GM12878 (cell line): ENCODE data around the gene CMSS1. TPM values are rescaled to one million over a fixed set of nuclear protein-coding genes. Genes with fewer than 3 reads are reported as not detected.

Experiments used
- ATAC-seq: fragments of 200-7000 bp; cut with Tn5 transposase; 3 replicates; pipeline ENCODE4 v1.9.1; 2020; ENCODE audit warnings: mild to moderate bottlenecking, moderate library complexity
- BruUV-seq: library from RNA; stranded (reverse); fragments of 400-500 nt; replicated peaks from 2 replicates; lab custom pipeline; 2021; lab: Mats Ljungman, UMichigan
- CTCF ChIA-PET: fragments of 300-600 bp; sonication (Branson Sonifier 250); formaldehyde crosslinking; extraction: SDS; loops from one replicate; lab custom pipeline; 2021; ENCODE audit warnings: inconsistent platforms; lab: Yijun Ruan, JAX
- POLR2A ChIA-PET: fragments of 350-600 bp; formaldehyde crosslinking; extraction: SDS; loops from one replicate; lab custom pipeline; 2021; ENCODE audit warnings: inconsistent platforms; lab: Charles Lee
- RAD21 ChIA-PET: fragments of 300-600 bp; sonication (Branson Sonifier 250); formaldehyde crosslinking; loops from one replicate; lab custom pipeline; 2023; ENCODE audit warnings: antibody characterized with exemption; ENCODE audit not compliant: unreplicated experiment; lab: Charles Lee
- SMC1A ChIA-PET: fragments of 300-600 bp; sonication (Branson Sonifier 250); formaldehyde crosslinking; loops from one replicate; lab custom pipeline; 2023; ENCODE audit not compliant: unreplicated experiment, uncharacterized antibody; lab: Charles Lee
- DNase-seq: peaks from one replicate; pipeline ENCODE4 v3.0.0-alpha.2; 2011; ENCODE audit warnings: low read depth, low spot score
- FAIRE-seq: peaks from 3 replicates; lab custom pipeline; 2011; peaks lifted over from hg19 to GRCh38; lab: Jason Lieb, UNC
- H2AFZ ChIP-seq: 2 replicates; pipeline ENCODE4 v1.6.0; 2011; ENCODE audit warnings: low read depth, low read length, control low read depth; ENCODE audit not compliant: control insufficient read depth
- H3K27ac ChIP-seq: 2 replicates; pipeline ENCODE4 v1.5.1; 2011; ENCODE audit warnings: control low read depth; ENCODE audit not compliant: control insufficient read depth, insufficient read depth
- H3K27me3 ChIP-seq, 2 experiments: replicated peaks in 1 of 2; 2 replicates each; pipeline versions ENCODE4 v1.6.0 to v1.6.1; 2011; ENCODE audit warnings: low read length in 1 of 2; ENCODE audit not compliant: control insufficient read depth in 2 of 2, insufficient read depth in 2 of 2
- H3K36me3 ChIP-seq, 2 experiments: 2 replicates each; pipeline ENCODE4 v1.5.1; 2011; ENCODE audit warnings: low read length in 1 of 2; ENCODE audit not compliant: control insufficient read depth in 2 of 2, insufficient read depth in 2 of 2
- H3K4me1 ChIP-seq: 2 replicates; pipeline ENCODE4 v1.6.1; 2011; ENCODE audit warnings: mild to moderate bottlenecking, low read length, moderate library complexity, mixed read lengths; ENCODE audit not compliant: control insufficient read depth, insufficient read depth
- H3K4me2 ChIP-seq: 2 replicates; pipeline ENCODE4 v1.6.0; 2011; ENCODE audit warnings: control low read depth; ENCODE audit not compliant: control insufficient read depth, insufficient read depth
- H3K4me3 ChIP-seq: fragments of 200-600 bp; sonication (generic); 2 replicates; pipeline ENCODE4 v1.5.1; 2016
- H3K79me2 ChIP-seq: 2 replicates; pipeline ENCODE4 v1.6.0; 2011; ENCODE audit warnings: low read length; ENCODE audit not compliant: control insufficient read depth, insufficient read depth
- H3K9ac ChIP-seq: 2 replicates; pipeline ENCODE4 v1.8.0; 2011; ENCODE audit warnings: low read length, control low read depth, mixed read lengths; ENCODE audit not compliant: control insufficient read depth, insufficient read depth
- H3K9me3 ChIP-seq: replicated peaks from 3 replicates; pipeline ENCODE4 v1.5.1; 2011; ENCODE audit warnings: mild to moderate bottlenecking, low read length; ENCODE audit not compliant: control insufficient read depth, insufficient read depth
- H4K20me1 ChIP-seq: 2 replicates; pipeline ENCODE4 v1.6.0; 2011; ENCODE audit not compliant: control insufficient read depth, insufficient read depth
- BCL11A ChIP-seq: IDR thresholded peaks from 2 replicates; pipeline ENCODE4 v1.6.1; 2011; ENCODE audit warnings: low read depth, low read length
- CBX5 ChIP-seq: sonication (generic); IDR thresholded peaks from 2 replicates; pipeline ENCODE4 v1.6.1; 2016; ENCODE audit warnings: low read depth, moderate library complexity, mild to moderate bottlenecking, inconsistent platforms
- IRF5 ChIP-seq: fragments of 450-650 bp; IDR thresholded peaks from 2 replicates; pipeline ENCODE4 v1.6.1; 2017; ENCODE audit warnings: borderline replicate concordance
- MTA2 ChIP-seq: fragments of 450-650 bp; IDR thresholded peaks from 2 replicates; pipeline ENCODE4 v1.6.1; 2016; ENCODE audit warnings: low read depth, mild to moderate bottlenecking, moderate library complexity
- PBX3 ChIP-seq: IDR thresholded peaks from 2 replicates; pipeline ENCODE4 v1.6.1; 2011; ENCODE audit warnings: mild to moderate bottlenecking, low read depth, low read length, moderate library complexity; ENCODE audit not compliant: insufficient replicate concordance
- PRDM15 ChIP-seq: fragments of 450-650 bp; formaldehyde crosslinking; IDR thresholded peaks from 2 replicates; pipeline ENCODE4 v1.4.0; 2020; ENCODE audit warnings: mild to moderate bottlenecking, moderate library complexity
- RCOR1 ChIP-seq: conservative IDR thresholded peaks from 2 replicates; pipeline ENCODE4 v1.6.1; 2012; ENCODE audit warnings: low read depth, low read length, improper control_type of control experiment
- RUNX3 ChIP-seq: IDR thresholded peaks from 2 replicates; pipeline ENCODE4 v1.6.1; 2012; ENCODE audit warnings: low read length, inconsistent platforms
- SPI1 ChIP-seq: IDR thresholded peaks from 2 replicates; pipeline ENCODE4 v1.6.1; 2011; ENCODE audit warnings: low read depth, mild to moderate bottlenecking, low read length, moderate library complexity, borderline replicate concordance; ENCODE audit not compliant: insufficient read depth
- WGBS: methylation state at CpG from one replicate; pipeline ENCODE4 v1.1.6; 2016; ENCODE audit warnings: low lambda C conversion rate; ENCODE audit not compliant: insufficient replicate concordance, insufficient coverage; ENCODE audit errors: missing lambda C conversion rate; 5-methylcytosine and 5-hydroxymethylcytosine counted together
- in situ Hi-C: fragments of 300-500 bp; cut with MboI; formaldehyde crosslinking; loops from 9 replicates; pipeline ENCODE4 v1.14.3; 2018; ENCODE audit warnings: mixed read lengths
- intact Hi-C: fragments of 100-400 bp; cut with micrococcal nuclease; formaldehyde crosslinking; loops from one replicate; pipeline ENCODE4 v1.14.2; 2022; ENCODE audit not compliant: unreplicated experiment
- polyA plus RNA-seq, 11 experiments: library from polyadenylated mRNA; depleted of rRNA in 4 of 11; unstranded in 6 of 11; stranded (reverse) in 5 of 11; fragments of >200 nt; fragmentation: Nextera tagmentation in 4 of 11; fragmentation: Illumina TruSeq in 1 of 11; extraction: Ambion mirVana in 4 of 11; extraction: Trizol in 1 of 11; gene quantifications; 1 replicate in 1 of 11; 2 replicates in 10 of 11; pipeline versions ENCODE4 v1.2.1 to v1.2.3, GENCODE V29; 2011 to 2016; ENCODE audit warnings: inconsistent platforms in 2 of 11, missing spikeins in 2 of 11, low read depth in 1 of 11
- total RNA-seq, 4 experiments: library from RNA; depleted of rRNA in 3 of 4; stranded (reverse); fragments of >200 nt in 3 of 4; fragmentation: Illumina TruSeq in 1 of 4; extraction: Trizol in 1 of 4; gene quantifications; 2 replicates each; pipeline versions ENCODE4 v1.2.1 to v1.2.3, GENCODE V29; 2013 to 2021

The CMSS1 gene
- total and polyA plus RNA-seq, 10 of the 15 experiments (the other 5 are each of a cell fraction or from before 2014, with no cell fraction given): 31.0 to 118 (median 70.1) TPM

GRCh38 chr3:99878005-99878404, 60.3 kb downstream of the CMSS1 start (continued):
- TF ChIP-seq BCL11A (peak; percentile 16; the same call in 1 of the 2 replicates), RUNX3 (peak; percentile 78), RCOR1 (no peak)

GRCh38 chr3:99879275-99879674, 61.6 kb downstream of the CMSS1 start:
- BruUV-seq: no TSS peak
- intact Hi-C loops: no loop called here

More at GRCh38 chr3:99879275-99879674, 61.6 kb downstream of the CMSS1 start:
- FAIRE-seq (no peak), DNase-seq (no peak), ATAC-seq (no peak)
- ChIA-PET SMC1A (interaction anchor here (0.6 to 1.8 kb wide), 7 partner anchors 9 to 109 kb away, joined by 3 to 9 read pairs (median 4); no protein-coding TSS in a partner anchor), RAD21 (interaction anchor here (0.6 to 1.8 kb wide), 3 partner anchors 11 to 35 kb away, joined by 3 to 8 read pairs (median 4); no protein-coding TSS in a partner anchor), CTCF (interaction anchor here (0.8 to 1.8 kb wide), 5 partner anchors 9 to 29 kb away, joined by 3 to 5 read pairs (median 3); no protein-coding TSS in a partner anchor), POLR2A (no interaction called here)
- whole genome bisulfite sequencing: 96% methylated on average over 2 of the region's 2 CpGs
- Histone ChIP-seq H3K4me1 (no peaks in the 10 kb centered on the region; the same call in 1 of the 2 replicates), H3K4me2 (no peak overlapping the region), H3K27ac (no peak overlapping the region), H4K20me1 (no peaks in the 10 kb centered on the region), H3K36me3 (no peaks in the 10 kb centered on the region), H3K9me3 (no peaks in the 10 kb centered on the region), H3K9ac (no peak overlapping the region), H2AFZ (no peak overlapping the region), H3K4me3 (no peak overlapping the region), H3K79me2 (peaks cover 5% of the 10 kb centered on the region; the same call in 1 of the 2 replicates), H3K27me3 (no peaks in the 10 kb centered on the region)
- in situ Hi-C loops: no loop called here
- no peak for TF ChIP-seq IRF5
- TF ChIP-seq PBX3: no peak
- no peak for TF ChIP-seq PRDM15 (CRISPR knock-in tag)
- peak; percentile 81; the same call in 1 of the 2 replicates for TF ChIP-seq MTA2
- no peak for TF ChIP-seq CBX5
- TF ChIP-seq SPI1: peak; percentile 82
